ENCODE results near the gene TFCP2L1.

TFCP2L1 gene

DNA sequence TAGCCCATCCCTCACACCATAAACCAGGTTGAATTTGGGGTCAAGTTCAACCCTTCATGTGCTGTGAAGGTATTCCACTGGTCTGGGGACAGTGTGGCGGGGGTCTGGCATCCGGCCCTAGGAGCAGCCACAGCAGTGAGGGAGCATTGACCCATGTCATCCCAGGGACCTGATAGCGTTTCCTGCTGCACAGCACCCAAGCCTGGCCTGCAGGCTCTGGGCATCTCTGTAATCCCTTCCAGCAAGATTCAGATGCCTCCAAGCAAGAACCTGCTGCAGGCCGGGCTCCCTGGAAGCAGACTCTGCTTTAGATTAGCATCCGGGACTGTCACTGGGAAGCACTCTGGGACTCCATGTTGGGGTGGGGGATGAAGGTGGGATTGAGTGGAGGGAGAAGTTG, 90.4 kb downstream of the TFCP2L1 start:
- TF ChIP-seq, protein P1, sequence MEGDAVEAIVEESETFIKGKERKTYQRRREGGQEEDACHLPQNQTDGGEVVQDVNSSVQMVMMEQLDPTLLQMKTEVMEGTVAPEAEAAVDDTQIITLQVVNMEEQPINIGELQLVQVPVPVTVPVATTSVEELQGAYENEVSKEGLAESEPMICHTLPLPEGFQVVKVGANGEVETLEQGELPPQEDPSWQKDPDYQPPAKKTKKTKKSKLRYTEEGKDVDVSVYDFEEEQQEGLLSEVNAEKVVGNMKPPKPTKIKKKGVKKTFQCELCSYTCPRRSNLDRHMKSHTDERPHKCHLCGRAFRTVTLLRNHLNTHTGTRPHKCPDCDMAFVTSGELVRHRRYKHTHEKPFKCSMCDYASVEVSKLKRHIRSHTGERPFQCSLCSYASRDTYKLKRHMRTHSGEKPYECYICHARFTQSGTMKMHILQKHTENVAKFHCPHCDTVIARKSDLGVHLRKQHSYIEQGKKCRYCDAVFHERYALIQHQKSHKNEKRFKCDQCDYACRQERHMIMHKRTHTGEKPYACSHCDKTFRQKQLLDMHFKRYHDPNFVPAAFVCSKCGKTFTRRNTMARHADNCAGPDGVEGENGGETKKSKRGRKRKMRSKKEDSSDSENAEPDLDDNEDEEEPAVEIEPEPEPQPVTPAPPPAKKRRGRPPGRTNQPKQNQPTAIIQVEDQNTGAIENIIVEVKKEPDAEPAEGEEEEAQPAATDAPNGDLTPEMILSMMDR (IDR thresholded peaks at IDR 0.05; ENCODE audit: low read depth, low read length, missing control alignments): no peak
- H3K4me3 ChIP-seq (replicated peaks; ENCODE audit: low read depth, low read length): no peak overlapping the region
- DNase-seq (ENCODE audit: extremely low read depth, low read depth): no peak

GRCh38 chr2:121193185-121193584, 91.8 kb downstream of the TFCP2L1 start:
- TF ChIP-seq, protein P1 (IDR thresholded peaks at IDR 0.05; ENCODE audit: low read depth, low read length, missing control alignments): no peak
- no peak for DNase-seq (ENCODE audit: extremely low read depth, low read depth)
- no peak overlapping the region for H3K4me3 ChIP-seq (replicated peaks; ENCODE audit: low read depth, low read length)

GRCh38 chr2:121192576-121192975, 92.4 kb downstream of the TFCP2L1 start:
- H3K4me3 ChIP-seq (replicated peaks; ENCODE audit: low read depth, low read length): no peak overlapping the region
- no peak for DNase-seq (ENCODE audit: extremely low read depth, low read depth)
- TF ChIP-seq, protein P1 (IDR thresholded peaks at IDR 0.05; ENCODE audit: low read depth, low read length, missing control alignments): no peak

DNA sequence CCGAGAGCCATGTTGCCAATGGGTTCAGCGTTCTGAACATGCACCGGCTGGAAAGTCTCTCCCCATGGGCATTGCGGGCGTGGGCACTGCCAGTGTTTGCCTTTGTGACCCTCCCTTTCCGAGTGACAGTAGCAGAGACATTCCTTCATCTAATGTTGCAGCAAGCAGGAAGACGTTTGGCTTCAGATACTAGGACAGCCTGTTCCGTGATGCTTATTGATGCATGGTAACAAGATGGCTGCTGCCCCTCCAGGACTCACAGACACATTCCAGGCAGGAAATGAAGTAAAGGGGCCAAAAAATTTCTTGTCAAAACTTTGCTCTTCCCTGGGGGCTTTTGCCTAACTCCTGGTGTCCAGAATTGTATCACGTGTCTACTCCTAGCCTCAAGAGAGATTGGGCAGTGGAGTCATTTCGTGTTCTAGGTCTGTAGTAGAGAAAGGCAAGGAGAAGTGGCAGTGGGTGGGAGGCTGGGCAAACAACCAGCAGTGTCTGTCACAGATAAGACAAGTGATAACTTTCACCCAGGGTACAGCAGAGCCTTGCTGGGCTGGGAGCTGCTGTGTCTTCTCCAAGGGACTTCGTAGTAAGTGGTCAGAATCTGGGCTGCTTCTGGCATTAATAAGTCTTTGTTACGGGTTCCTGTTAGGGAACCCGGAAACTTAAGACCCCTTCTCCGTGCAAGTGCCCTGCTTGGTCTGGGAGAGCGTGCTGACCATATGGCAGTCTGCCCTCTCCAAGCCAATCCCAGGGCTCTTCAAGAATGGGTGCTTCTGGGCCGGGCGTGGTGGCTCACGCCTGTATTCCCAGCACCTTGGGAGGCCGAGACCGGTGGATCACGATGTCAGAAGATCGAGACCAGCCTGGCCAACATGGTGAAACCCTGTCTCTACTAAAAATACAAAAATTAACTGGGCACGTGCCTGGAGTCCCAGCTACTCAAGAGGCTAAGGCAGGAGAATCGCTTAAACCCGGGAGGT, 93.5 kb downstream of the TFCP2L1 start:
- TF ChIP-seq, protein P1 (IDR thresholded peaks at IDR 0.05; ENCODE audit: low read depth, low read length, missing control alignments): no peak

DNA sequence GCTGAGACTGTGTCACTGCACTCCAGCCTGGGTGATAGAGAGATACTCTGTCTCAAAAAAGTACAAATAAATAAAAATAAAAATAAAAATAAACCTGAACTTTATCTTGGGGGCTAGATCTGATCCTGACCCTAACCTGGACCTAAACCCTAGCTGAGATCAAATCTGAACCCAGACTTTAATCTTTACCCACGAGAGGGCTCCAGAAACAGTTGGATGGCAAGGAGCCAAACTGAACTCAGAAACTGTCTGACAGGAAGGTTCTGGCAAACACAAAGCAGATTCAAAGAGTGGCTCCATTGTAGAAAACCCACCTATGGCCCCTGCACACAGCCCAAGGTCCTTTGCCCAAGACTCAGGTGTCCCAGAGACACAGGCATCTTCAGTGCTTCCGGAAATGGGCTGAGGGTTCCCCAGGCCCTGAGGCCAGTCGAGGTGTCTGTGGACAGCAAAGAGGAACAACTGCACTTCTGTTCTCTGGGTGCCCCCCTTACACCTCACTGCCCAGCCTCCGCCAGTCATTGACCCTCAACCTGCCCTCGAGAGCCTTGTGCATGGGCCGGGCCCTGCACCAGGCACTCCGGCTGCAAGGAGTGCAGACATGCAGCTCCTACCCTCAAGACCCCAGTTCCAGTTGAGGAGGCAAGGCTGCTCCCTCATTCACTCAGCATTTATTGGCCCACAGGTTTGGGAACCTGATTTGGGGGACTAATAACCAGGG, 95.2 kb downstream of the TFCP2L1 start:
- DNase-seq (ENCODE audit: extremely low read depth, low read depth): no peak
- TF ChIP-seq, protein P1 (IDR thresholded peaks at IDR 0.05; ENCODE audit: low read depth, low read length, missing control alignments): no peak
- H3K4me3 ChIP-seq (replicated peaks; ENCODE audit: low read depth, low read length): no peak overlapping the region

More for the DNA sequence above, 93.5 kb downstream of the TFCP2L1 start:
- H3K4me3 ChIP-seq (replicated peaks; ENCODE audit: low read depth, low read length): no peak overlapping the region
- DNase-seq (ENCODE audit: extremely low read depth, low read depth): no peak

- TF ChIP-seq, protein P1 (IDR thresholded peaks at IDR 0.05; ENCODE audit: low read depth, low read length, missing control alignments): no peak
- no peak for DNase-seq (ENCODE audit: extremely low read depth, low read depth)
- H3K4me3 ChIP-seq (replicated peaks; ENCODE audit: low read depth, low read length): no peak overlapping the region
Observed at GRCh38 chr2:121189011-121189410, 96.0 kb downstream of the TFCP2L1 start.

Measured in HFF-Myc (cell line).